Forelimb muscle (tissue), 1 donor: ENCODE results near the gene DVL2. TPM values are rescaled to one million over a fixed set of nuclear protein-coding genes. Genes with fewer than 3 reads are reported as not detected.
"Not testable (repeated sequence)": the region's sequence is repeated elsewhere in the genome, so short reads cannot be mapped to it uniquely, and the experiment has no call there.

Experiments used
- DNase-seq: peaks from one replicate; pipeline ENCODE4 v3.0.0-alpha.2; 2013; ENCODE audit warnings: low read depth
- polyA plus RNA-seq: library from polyadenylated mRNA; unstranded; fragments of 120-200 nt; gene quantifications from one replicate; pipeline ENCODE4 v1.2.1, GENCODE V29; 2013; ENCODE audit not compliant: insufficient read length

Gene DVL2
- polyA plus RNA-seq, 1 donor, result 36.2 TPM

- DNase-seq, result no peak
Observed at GRCh38 chr17:7203391-7203790, 30.9 kb downstream of the DVL2 start.

GRCh38 chr17:7196651-7197401 is 37.5 kb downstream of the DVL2 start:
- no peak for DNase-seq

DNA sequence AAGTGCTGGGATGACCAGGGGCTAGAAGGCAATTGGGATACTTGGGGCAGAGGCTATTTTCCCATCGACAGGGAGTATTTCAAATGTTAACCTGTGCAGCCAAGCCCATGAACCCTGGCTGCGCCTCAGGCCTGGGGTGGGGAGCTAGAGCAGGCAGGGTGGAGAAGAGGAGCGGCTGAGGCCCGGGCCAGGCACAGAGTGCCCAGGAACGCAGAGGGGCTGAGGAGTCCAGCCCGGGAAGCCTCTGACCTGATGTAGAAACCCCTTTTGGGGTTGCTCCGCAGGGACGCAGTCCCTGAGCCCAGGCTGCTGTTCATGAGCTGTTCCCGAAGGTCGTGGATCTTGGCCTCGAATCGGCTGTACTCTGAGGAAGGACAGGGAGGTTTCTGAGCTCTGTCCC is 38.3 kb downstream of the DVL2 start:
- no peak for DNase-seq

- DNase-seq, result no peak
Observed at GRCh38 chr17:7192271-7192937, 41.9 kb downstream of the DVL2 start.

DNA sequence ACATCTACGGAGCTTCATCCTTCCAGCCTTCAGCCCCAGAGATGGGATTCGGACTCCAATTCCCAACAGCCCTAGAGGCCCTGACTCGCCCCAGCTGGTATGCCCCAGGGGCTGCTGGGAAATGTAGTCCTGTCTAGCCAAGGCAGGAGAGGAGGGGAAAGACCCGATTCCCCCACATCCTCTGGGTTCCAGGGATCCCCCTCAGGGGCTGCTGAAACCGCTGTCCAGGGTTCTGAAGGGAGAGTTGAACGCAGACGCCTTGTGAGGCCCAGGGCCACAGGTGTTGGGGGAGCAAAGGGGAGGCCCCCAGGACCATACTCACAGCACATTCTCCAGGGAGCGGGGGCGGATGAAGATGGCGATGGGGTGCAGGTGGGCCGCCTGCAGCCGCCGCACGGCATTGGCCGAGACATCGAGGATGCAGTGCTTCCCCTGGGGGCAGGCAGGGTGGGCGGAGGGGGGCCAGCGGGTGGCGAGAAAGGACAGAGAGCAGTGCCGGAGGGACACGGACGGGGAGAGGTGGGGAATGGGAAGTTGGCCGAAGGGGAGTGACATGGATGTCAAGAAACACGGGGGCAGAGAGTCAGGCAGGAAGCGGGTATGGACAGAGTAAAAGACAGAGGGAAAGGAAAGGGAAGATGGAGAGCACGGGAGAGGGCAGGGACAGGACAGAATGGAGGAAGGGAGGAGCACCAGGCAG is 42.6 kb downstream of the DVL2 start:
- DNase-seq, result no peak

- DNase-seq, result no peak
Observed at GRCh38 chr17:7191069-7191468, 43.2 kb downstream of the DVL2 start.

- no peak for DNase-seq
Observed at GRCh38 chr17:7190276-7190917, 43.9 kb downstream of the DVL2 start.

DNA sequence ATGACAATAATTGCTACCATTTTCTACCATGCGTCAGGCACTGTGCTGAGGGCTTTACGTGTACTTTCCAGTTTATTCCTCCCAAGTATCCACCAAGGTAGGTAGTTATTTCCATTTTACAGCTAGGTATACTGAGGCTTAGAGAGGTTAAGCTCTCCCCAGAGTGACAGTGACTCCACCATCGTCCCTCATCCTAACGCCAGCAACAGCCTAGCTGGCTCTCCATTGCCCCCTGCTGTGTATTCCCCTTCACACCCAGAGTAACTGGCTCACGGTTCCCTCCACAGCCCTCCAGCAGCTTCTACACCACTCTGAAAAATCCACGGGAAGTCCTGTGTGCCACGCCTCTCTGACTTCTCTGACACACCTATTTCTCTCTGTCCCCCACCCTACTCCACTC is 48.1 kb downstream of the DVL2 start:
- DNase-seq, result no peak

- no peak for DNase-seq
Observed at GRCh38 chr17:7184647-7185046, 49.7 kb downstream of the DVL2 start.

GRCh38 chr17:7184091-7184488 is 50.2 kb downstream of the DVL2 start:
- no peak for DNase-seq

DNA sequence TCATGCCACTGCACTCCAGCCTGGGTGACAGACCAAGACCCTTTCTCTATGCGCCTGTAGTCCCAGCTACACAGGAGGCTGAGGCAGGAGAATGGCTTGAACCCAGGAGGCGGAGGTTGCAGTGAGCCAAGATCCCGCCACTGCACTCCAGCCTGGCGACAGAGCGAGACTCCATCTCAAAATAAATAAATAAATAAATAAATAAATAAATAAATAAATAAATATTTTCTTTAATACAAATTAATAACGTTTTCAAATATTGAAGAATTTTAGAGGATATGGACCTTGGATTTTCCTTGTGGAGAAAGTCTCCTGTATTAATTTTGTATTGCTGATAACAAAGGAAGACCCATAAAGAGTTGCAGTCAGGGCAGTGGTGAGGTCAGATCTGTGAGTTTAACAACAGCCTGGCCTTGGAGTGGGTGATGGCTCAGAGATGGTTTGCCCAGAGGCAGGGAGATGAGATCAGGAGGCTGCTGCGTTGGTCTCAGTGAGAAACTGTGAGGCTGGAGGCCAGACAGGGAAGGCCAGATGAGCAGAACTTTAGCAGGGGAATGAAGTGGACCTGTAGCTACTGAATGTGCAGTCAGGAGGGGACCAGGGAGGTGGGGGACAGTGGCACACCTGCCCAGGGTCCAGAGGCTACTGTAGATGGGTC is 50.8 kb downstream of the DVL2 start:
- DNase-seq, result no peak

DNA sequence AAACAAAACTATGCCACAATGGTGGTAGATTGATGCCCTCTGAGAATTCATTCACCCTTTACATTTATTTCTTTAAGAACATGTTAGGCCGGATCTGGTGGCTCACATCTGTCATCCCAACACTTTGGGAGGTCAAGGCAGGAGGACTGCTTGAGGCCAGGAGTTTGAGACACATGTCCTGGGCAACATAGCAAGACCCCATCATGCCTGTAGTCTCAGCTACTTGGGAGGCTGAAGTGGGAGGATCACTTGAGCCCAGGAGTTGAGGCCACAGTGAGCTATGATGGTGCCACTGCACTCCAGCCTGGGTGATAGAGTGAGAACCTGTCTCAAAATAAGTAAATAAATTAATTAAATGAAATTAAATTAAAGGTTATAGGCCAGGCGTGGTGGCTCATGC is 52.2 kb downstream of the DVL2 start:
- not testable (repeated sequence) for DNase-seq

DNA sequence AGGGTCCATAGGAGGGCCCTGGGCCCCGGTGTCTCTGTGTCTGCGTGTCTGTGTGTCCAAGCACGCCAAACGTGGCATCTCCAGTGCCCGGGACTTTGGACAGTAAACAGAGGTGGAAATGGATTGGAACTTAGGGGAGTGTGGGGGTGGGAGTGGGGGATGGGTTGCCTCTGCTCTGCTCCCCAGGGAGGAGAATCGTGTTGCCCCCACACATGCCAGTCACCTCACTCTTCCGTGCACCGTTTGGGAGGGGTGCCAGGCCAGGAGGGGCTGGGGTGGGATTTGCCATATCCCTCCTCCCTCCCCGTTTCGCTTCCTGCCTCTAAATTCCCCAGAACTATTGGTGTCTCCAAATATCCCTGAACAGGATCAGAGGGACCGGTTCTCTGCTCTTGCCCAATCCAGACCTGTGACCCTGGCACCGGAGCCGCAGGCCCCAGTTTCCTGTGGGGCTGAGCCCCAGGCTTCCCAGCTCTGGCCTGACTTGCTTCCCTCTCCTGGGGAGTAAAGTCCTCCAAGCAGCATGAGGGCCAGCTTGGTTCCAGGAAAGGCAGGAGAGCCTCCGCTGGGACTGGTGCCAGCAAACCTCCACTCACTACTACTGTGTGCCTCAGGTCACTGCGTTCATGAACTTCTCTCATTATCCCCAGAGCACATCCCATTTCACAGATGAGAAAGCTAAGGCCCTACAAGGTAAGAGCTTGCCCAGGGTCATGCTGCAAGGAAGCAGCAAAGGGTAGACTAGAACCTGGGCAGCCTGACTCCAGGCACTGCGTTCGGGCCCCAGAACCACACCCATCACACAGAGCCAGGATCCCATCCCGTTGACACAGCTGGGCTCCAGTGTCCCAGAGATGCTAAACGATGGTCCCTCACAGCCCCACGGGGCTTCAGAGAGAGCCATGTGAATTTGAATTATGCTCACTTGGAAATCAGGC is 54.7 kb downstream of the DVL2 start, which contains the start of gene ASGR1:
TSS of gene ASGR1 (minus strand) at position 54 of the 938 bp plus-strand sequence. CDS start 807 bp downstream, outside the sequence.
- DNase-seq, result no peak

DNA sequence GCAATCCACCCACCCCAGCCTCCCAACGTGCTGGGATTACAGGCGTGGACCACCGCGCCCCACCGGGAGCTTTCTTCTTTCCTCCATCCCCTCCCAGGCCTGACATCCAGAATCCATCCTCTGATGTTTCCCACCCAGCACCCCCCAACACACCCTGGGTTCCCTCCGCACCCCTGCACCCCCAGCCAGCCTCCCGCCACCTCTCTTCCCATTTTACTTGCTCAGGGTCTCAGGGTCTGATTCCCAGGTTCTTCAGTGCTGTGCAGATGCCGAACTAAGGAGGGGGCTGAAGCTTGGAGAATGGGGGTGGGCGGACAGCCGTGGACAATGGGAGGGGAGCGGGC is 55.4 kb downstream of the DVL2 start:
- no peak for DNase-seq

GRCh38 chr17:7177954-7178477 is 56.3 kb downstream of the DVL2 start:
- no peak for DNase-seq

DNA sequence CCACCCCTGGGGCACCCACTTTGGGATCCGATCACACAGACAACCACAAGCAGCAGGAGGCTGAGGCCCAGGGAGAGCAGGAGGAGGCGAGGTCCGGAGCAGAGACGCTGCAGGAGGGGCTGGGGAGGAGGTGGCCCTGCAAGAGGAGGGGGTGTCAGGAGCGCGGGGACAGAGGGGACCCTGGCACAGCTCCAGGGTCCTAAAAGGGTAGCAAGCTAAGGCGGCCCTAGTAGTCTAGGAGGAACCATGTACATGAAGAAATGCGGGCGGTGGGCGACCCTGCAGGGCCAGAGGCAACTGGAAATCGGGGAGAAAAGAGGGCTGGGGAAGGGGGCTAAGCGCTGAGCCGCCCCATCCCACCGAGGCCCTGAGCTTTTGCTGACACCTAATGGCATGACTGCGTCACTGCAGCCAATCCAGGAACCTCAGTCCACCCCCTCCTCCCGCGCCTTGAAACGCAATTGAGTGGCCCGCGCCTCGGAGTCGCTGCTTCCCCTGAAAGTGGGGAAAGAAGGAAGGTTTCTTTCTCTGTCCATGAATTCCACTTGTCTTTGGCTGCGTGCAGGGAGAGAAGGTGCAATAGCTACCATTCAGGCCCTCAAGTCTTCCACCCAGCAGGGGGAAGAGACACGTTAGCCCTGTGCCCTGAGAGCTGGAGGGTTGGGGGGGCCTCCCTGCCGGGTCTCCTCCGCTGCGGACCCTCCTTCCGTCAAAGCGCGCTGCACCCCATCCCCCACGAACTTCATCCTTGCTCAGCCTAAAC is 56.9 kb downstream of the DVL2 start:
- peak; percentile 48 for DNase-seq

- DNase-seq, result no peak
Observed at GRCh38 chr17:7176841-7177190, 57.5 kb downstream of the DVL2 start.

GRCh38 chr17:7176107-7176840 is 58.0 kb downstream of the DVL2 start:
- DNase-seq, result no peak
